Stimulated activated naive CD4-positive, alpha-beta T cell (primary cell): ENCODE results near the gene TARS3.

ENCODE experiments used
- DNase-seq, 6 experiments: peaks; one replicate each; lab custom pipeline; 2025; lab: John Stamatoyannopoulos, UW

TARS3 gene

GRCh38 chr15:101621961-101622360 lies 102.3 kb downstream of the TARS3 start:
- DNase-seq, result no peak

GRCh38 chr15:101620671-101621070 lies 103.6 kb downstream of the TARS3 start:
- DNase-seq, result no peak

- DNase-seq, result no peak
Measured at GRCh38 chr15:101619615-101619865, 104.7 kb downstream of the TARS3 start.

DNA sequence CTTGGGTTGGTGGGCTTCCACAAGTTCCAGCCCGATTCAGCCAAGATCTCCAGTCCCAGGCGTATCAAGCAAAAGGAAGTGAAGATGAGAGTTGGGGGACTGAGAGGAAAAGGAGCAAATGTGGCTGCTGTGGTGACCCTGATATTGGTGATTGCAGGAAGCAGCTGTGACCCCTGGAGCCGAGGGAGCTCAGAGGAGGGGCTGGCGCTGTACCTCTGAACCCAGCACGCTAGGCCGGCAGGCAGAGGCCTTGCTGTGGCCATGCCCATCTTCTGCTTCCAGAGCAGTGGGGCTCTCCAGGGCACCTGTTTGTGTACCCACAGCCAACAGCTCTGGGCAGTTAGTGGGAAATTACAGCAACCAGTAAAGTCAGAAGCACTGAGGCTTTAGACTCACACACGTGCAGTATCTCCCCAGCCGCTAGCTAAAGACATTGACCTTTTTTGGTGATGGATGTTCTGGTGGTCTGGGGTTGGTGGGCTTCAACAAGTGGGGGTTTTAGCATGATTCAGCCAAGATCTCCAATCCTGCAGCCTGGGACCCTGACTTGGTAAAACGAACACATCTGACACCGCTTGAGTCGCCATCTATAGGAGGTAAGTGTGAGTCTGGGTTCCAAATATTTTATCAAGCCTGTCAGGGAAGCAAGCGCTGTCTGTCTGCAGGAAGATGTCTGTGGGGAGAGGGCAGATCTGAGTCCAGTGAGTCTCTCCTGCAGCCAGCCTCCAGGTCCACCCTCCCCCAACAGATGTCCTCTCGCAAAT lies 105.2 kb downstream of the TARS3 start:
- no peak for DNase-seq

- DNase-seq, result no peak
Measured at GRCh38 chr15:101618076-101618475, 106.2 kb downstream of the TARS3 start.

DNA sequence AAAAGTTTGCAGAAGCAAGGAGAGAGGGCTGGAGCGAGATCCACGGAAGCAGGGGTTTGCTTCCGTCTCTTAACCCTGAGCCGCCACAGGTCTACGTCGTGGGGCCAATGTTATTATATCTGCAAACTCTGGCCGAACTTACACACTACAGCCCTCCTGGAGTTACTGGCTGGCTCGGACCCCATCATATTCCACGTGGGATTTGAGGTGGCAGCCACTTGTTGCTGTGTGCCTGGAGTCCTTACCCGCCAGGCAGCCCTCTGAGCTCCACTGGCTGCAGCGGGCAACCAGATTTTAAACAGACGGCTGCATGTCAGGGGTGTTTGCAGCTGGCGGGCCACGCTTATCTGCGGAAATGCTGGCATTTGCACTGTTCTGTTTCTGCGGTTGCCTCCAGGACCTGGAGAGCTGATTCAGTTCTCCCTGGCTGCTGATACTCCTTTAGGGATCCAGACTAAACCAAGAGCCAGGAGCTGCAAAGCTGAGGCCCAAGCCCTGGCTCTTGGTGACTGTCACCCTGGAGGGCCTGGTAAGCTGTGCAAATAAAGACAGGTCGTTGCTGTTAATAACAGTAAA lies 106.8 kb downstream of the TARS3 start:
- DNase-seq, result no peak

GRCh38 chr15:101615986-101616848 lies 108.1 kb downstream of the TARS3 start:
- DNase-seq, result no peak

- no peak for DNase-seq
Measured at GRCh38 chr15:101615414-101615985, 108.8 kb downstream of the TARS3 start.

DNA sequence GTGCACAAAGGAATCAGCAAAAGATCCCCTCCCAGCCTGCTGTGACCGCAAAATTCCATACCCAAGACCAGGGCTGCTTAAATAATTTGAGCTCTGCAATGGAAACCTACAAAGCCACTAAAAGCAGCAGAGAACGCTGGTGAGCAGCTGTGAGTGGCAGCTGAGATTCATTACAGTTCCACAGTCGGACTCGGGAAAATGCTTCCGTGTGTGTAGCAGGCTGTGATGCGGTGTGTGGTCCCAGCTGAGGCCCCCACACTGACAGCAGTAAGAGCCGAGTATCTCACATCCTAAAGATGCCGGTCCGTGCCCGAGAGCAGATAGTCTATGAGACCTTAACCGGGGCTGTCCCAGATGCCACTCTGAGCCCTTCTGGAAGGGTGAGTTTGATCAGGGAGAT lies 109.5 kb downstream of the TARS3 start:
- no peak for DNase-seq

DNA sequence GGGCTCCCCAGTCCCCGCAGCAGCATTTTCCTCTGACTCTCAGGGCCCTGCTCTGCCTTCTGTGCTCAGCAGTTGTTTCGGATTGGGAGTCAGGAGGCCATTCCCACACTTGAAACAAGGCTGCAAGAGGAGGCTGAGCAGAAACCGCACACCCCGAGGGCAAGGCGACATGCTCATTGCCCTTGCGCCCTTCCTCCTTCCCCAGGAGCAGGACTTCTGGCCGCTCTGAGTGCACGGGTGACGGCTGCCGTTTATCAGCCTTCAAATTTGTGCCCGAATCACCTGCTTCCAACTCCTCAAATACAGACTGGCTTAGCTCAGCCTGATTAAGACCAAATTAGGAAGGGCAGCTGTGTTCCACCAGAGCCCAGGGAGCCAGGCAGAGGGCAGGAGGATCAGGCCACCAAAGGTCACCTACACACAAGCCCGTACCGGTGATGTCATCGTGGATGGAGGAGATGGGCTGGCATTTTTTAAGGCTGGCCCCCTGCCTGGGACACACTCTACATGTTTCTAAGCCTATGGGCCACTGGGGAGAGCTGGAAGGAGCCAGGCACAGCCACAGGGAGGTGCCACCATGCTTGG lies 110.2 kb downstream of the TARS3 start:
- no peak for DNase-seq

DNA sequence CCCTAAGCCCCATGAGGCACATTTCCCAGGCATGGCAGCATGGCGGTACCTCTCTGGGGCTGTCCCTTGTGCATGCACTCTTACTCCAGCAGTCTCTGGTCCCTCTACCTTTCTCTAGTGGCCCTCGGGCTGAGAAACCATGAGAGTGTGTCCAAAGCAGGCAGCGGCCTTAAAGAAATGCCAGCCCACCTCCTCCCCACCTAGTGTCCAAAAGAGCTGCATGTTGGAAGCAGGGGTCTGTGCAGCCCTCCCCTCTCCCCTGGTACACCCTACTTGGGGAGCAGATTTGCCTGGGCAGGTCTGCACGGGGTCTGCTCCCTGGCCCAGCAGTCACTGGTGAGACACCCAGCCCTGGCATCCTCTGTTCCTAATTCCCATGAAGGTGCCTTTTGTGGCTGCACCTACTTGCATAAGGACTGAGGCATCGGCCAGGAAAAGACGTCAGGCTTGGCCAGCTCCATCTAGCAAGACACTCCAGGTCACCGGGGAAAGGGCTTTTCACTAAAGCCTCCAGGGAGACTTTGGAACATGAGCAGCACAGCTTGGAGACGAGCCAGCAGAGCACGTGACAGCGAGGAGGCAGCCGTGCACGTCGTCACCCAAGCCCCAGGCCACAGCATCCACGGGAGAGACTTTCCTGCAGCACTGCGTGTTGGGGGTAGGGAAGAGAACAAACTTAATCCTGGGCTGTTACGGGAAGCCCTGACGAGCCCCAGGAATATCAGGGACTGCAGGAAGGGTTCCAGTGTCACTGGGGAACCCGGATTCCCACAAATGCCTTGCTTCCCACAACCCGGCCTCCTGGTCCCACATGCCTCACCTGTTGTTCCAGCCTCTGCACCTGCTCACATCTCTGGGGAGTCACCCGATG lies 110.9 kb downstream of the TARS3 start:
- no peak for DNase-seq

GRCh38 chr15:101612676-101613075 lies 111.6 kb downstream of the TARS3 start:
- DNase-seq, result no peak

- DNase-seq, result no peak
Measured at GRCh38 chr15:101611580-101612299, 112.5 kb downstream of the TARS3 start.

- DNase-seq, result no peak
Measured at GRCh38 chr15:101611007-101611406, 113.3 kb downstream of the TARS3 start.

DNA sequence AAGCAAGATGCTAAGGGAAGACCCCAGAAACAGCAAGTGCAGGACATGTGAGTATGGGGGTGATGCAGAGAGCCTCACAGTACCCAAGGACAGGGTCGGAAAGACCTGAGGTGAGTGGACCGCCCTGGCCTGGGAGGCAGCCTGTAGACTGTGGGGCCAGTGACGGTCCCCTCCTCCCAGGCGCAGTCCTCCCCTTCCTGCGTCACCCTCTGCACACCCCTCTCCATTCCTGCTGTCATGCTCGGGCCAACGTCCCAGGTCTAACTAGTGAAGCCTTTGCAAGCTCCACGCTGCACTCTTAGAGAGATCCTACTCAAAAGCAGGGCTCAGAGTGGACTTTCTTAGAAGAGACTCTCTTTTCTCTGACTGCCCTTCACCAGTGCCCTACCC lies 113.7 kb downstream of the TARS3 start:
- DNase-seq, result no peak

GRCh38 chr15:101609742-101610610 lies 114.3 kb downstream of the TARS3 start:
- DNase-seq, result no peak

GRCh38 chr15:101608201-101608600 lies 116.1 kb downstream of the TARS3 start:
- DNase-seq, result no peak

DNA sequence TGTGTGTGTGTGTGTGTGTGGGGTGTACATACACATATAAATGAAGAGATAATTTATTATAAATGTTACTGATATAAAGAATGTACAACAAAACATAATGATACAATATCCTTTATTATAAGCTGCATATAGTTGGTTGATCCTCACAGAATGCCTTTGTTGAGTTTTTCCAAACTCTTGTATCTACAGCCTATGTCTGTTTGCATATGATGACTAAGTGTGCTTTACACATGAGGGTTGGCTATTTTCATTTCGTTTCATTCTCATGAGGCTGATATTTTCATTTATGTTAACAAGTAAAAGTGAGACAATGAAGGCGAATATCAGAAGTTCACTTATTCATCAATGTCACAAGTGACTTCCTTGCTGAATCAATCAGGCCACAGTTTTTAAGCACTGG lies 117.2 kb downstream of the TARS3 start:
- no peak for DNase-seq

GRCh38 chr15:101604124-101604874 lies 120.0 kb downstream of the TARS3 start:
- DNase-seq, result no peak
